Measurements from ENCODE around the gene CHMP3.

The CHMP3 gene

GRCh38 chr2:86519349-86519748 is 43.9 kb downstream of the CHMP3 start:
- no peak for DNase-seq (ENCODE audit: extremely low read depth, insufficient read length)
- no peak overlapping the region for H3K4me3 ChIP-seq (replicated peaks; ENCODE audit: low read depth, low read length)
- H3K36me3 ChIP-seq (ENCODE audit: control insufficient read depth, insufficient read depth, low read length) = peaks cover 2% of the 10 kb centered on the region
- H3K27me3 ChIP-seq (replicated peaks; ENCODE audit: control insufficient read depth, insufficient read depth, low read length) = no peaks in the 10 kb centered on the region
- no peak for TF ChIP-seq CTCF (IDR thresholded peaks at IDR 0.05; ENCODE audit: insufficient read depth, low read length, poor library complexity, severe bottlenecking)

GRCh38 chr2:86518481-86518880 is 44.8 kb downstream of the CHMP3 start:
- DNase-seq (ENCODE audit: extremely low read depth, insufficient read length) = no peak
- no peaks in the 10 kb centered on the region for H3K27me3 ChIP-seq (replicated peaks; ENCODE audit: control insufficient read depth, insufficient read depth, low read length)
- no peak overlapping the region for H3K4me3 ChIP-seq (replicated peaks; ENCODE audit: low read depth, low read length)
- peaks cover 2% of the 10 kb centered on the region for H3K36me3 ChIP-seq (ENCODE audit: control insufficient read depth, insufficient read depth, low read length)
- peak; percentile 35 for TF ChIP-seq CTCF (IDR thresholded peaks at IDR 0.05; ENCODE audit: insufficient read depth, low read length, poor library complexity, severe bottlenecking)

- no peak for TF ChIP-seq CTCF (IDR thresholded peaks at IDR 0.05; ENCODE audit: insufficient read depth, low read length, poor library complexity, severe bottlenecking)
- DNase-seq (ENCODE audit: extremely low read depth, insufficient read length) = no peak
- Histone ChIP-seq H3K27me3 (replicated peaks; ENCODE audit: control insufficient read depth, insufficient read depth, low read length) (no peaks in the 10 kb centered on the region), H3K36me3 (ENCODE audit: control insufficient read depth, insufficient read depth, low read length) (no peaks in the 10 kb centered on the region; the same call in 1 of the 2 replicates), H3K4me3 (replicated peaks; ENCODE audit: low read depth, low read length) (no peak overlapping the region)
These were observed 49.1 kb downstream of the CHMP3 start for GRCh38 chr2:86513948-86514660.

- peaks cover 3% of the 10 kb centered on the region for H3K36me3 ChIP-seq (ENCODE audit: control insufficient read depth, insufficient read depth, low read length)
- no peak overlapping the region for H3K4me3 ChIP-seq (replicated peaks; ENCODE audit: low read depth, low read length)
- no peak for TF ChIP-seq CTCF (IDR thresholded peaks at IDR 0.05; ENCODE audit: insufficient read depth, low read length, poor library complexity, severe bottlenecking)
- DNase-seq (ENCODE audit: extremely low read depth, insufficient read length) = no peak
- H3K27me3 ChIP-seq (replicated peaks; ENCODE audit: control insufficient read depth, insufficient read depth, low read length) = no peaks in the 10 kb centered on the region
These were observed 50.4 kb downstream of the CHMP3 start for GRCh38 chr2:86512892-86513291.

- H3K36me3 ChIP-seq (ENCODE audit: control insufficient read depth, insufficient read depth, low read length) = peaks cover 6% of the 10 kb centered on the region
- no peaks in the 10 kb centered on the region for H3K27me3 ChIP-seq (replicated peaks; ENCODE audit: control insufficient read depth, insufficient read depth, low read length)
- H3K4me3 ChIP-seq (replicated peaks; ENCODE audit: low read depth, low read length) = no peak overlapping the region
- DNase-seq (ENCODE audit: extremely low read depth, insufficient read length) = no peak
- no peak for TF ChIP-seq CTCF (IDR thresholded peaks at IDR 0.05; ENCODE audit: insufficient read depth, low read length, poor library complexity, severe bottlenecking)
These were observed 51.2 kb downstream of the CHMP3 start for GRCh38 chr2:86512034-86512433.
